GM08714 (cell line): ENCODE measurements around the gene DPP7.
"Not testable (repeated sequence)": the region's sequence is repeated elsewhere in the genome, so short reads cannot be mapped to it uniquely, and the experiment has no call there.

Source experiments
- H3K4me3 ChIP-seq: fragments of 200-500 bp; sonication (Bioruptor generic); 2 replicates; pipeline ENCODE4 v1.5.1; 2014; ENCODE audit warnings: mild to moderate bottlenecking, low read length, inconsistent platforms
- ZNF274 ChIP-seq: IDR thresholded peaks from 2 replicates; pipeline ENCODE4 v1.6.1; 2012; ENCODE audit warnings: mild to moderate bottlenecking, low read depth, low read length

DPP7 gene

DNA sequence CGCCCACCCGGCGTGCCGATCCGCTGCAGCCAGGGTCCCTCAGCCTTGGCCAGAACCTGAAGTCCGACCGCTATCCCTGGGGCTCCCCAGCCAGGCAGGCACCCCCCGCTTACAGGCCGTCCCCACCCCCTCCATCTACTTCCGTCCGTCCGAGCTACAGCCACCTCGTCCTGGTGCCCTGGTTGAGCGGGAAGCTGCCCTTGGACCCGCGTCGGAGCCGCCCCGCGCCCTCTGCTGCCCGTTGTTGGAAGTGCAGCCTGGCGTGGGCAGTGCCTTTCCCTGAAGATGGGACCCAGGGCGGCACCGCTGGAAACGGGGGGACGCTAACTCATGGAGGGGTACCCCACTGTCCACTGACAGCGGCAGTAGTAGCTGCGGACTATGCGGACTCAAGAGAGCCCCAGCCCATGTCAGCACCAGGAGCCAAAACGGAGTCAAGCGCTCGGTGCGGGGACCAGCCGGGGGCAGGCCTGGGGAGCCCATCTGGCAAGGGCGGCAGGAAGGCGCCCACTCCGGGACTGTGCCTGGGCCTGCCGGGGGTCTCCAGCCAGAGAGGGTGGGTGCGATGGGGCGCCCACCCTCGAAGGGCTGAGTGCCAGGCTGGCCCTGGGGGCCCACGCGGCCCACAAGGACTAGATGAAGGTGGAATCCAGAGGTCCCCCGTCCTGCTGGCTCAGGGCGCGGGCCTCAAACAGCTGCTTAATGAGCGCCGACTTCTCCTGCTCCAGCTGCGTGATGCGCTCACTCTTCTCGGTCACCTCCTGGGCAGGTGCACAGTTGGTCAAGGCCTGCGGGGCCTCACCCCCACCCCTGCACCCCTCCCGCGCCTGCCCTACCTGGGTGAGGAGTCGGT is 50.3 kb downstream of the DPP7 start:
- TF ChIP-seq ZNF274: no peak
- H3K4me3 ChIP-seq: no peak overlapping the region

DNA sequence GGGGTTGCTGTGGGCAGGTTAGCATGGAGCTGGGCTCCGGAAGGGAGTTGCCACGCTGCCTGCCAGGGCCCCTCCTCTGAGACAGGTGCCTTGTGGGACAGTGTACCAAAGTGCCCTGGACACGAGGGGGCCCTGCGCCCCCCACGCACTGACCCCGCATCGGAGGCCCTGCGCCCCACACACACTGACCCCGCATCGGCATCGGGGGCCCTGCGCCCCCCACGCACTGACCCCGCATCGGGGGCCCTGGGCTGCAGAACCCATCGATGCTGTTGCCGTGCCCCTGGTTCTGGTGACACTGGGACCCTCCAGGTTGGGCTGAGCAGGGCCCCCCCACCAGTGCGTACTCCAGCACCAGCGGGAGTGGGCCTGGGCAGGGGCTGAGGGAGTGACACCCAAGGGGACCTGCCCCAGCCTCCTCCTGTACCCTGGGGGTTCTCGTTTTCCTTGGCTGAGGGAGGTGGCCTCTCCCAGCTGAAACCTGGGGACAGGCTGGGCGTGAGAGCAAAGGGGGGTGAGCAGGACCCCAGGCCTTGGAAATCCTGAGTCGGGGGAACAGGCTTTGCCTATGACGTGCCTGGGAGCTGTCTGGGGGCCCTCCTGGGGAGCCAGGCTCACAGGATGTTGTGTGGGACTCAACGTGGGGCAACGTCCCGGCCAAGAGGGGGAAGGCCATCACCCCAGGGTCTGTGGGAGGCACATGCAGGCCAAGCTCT is 51.1 kb downstream of the DPP7 start:
- TF ChIP-seq ZNF274: no peak
- H3K4me3 ChIP-seq: no peak overlapping the region

DNA sequence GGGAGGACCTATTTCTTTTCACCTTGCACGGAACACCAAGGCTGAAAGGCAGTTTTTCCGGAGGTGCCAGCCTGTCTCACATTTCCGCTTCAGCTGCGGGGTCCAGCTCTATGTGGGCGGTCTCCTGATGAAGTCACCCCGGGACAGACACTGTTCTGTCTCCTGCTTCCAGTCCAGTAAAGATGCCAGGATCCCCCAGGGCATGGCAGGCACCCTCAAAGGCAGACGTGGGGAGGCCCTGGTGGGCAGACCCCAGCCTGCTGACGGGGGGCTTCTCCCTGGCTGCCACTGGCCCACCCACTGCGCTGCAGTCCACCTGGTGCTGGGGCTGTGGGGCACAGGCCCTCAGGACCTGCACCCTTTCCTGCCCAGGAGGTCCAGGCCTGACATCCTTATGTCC is 51.7 kb downstream of the DPP7 start:
- not testable (repeated sequence) for H3K4me3 ChIP-seq

DNA sequence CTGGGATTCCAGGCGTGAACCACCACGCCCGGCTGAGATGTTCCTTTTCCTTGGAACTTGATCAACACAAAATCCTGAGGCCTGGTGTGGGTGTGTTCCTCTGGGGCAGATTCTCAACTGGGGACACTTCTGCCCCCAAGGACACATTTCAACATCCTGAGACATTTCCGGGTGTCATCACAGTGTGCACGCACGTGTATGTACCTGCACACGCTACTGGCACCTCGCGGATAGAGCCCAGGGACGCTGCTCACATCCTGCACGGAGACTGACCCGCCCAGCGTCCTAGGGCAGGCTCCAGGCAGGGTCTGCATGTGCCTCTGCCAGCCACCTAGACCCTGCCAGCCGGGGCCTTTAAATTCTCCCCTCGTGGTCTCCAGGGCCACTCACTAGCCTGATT is 52.1 kb downstream of the DPP7 start:
- no peak for TF ChIP-seq ZNF274
- no peak overlapping the region for H3K4me3 ChIP-seq
